HL-60/S4 treated with retinoic acid at 250 ng/mL for 4 days and 3 days (cell line): Measurements from ENCODE around the gene RAD51B.

Experiments
- in situ Hi-C: fragments of 300-500 bp; cut with MboI; formaldehyde crosslinking; loops from 2 replicates; pipeline ENCODE4 v1.7.0; 2022; ENCODE audit warnings: low sequenced_read_pairs

The RAD51B gene

GRCh38 chr14:68463705-68464374 lies 644.3 kb downstream of the RAD51B start:
- in situ Hi-C loops: no loop called here

DNA sequence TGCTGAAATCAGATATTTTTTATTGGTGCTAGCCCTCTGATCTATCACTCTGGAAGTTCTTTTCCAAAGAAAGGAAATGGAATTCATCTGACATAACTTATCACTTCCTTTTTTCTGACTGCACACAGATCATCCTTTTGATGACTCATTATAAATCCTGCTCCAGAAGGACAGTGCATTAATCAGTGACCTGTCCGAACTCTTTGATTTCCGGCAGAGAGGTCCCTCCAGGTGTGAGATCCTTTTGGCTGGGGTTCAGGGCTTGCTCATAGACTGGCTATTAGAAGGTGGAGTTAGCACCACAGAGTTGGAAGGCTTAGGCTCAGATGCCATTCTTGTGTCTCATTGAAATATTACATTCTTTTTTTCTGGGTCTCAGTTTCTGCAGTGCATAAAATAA lies 645.1 kb downstream of the RAD51B start:
- in situ Hi-C loops: no loop called here

GRCh38 chr14:68466491-68466977 lies 647.0 kb downstream of the RAD51B start:
- in situ Hi-C loops: no loop called here

GRCh38 chr14:68467425-68467824 lies 647.8 kb downstream of the RAD51B start:
- in situ Hi-C loops: no loop called here

- in situ Hi-C loops: no loop called here
Measured at GRCh38 chr14:68468437-68469207, 649.0 kb downstream of the RAD51B start.

DNA sequence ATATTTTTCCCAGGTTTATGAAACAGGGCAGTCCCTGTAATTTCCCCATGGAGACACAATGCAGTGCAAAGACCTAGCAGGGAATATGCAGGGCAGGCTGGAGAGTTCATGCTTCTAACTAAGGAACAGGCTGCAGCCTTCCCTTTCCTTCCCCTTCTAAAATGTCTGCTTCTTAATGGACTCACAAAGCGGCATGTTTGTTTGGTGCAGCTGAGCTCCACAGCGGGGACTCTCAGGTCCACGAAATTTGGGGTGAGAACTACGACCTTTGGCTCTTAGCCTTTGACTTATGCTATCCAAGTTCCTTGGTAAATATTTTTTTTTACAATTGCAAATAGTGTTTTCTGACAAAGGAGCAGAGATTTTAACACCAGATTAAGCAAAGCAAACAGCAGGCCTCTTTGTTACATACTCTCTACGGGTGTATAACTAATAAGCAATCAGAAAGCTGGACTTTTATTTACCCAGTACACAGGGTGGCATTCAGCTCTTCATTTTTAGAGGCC lies 649.7 kb downstream of the RAD51B start:
- in situ Hi-C loops: no loop called here

DNA sequence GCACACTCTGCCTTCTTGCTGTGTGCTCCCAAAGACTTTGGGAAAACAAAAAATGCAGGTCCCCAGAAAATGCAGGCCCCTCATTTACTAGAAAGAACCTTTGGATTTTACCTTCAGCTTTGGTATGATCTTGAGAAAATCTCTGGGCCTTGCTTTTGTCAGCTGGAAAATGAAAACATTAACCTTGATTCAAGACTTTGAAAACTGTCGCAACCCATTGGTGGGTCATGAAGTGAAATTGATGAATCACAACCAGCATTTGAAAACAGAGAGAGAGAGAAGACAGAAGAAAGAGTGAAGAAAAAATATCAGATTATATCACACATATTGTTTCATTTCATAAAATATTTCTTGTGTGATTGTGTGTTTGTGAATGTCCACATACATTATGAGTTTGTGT lies 650.8 kb downstream of the RAD51B start:
- in situ Hi-C loops: no loop called here

DNA sequence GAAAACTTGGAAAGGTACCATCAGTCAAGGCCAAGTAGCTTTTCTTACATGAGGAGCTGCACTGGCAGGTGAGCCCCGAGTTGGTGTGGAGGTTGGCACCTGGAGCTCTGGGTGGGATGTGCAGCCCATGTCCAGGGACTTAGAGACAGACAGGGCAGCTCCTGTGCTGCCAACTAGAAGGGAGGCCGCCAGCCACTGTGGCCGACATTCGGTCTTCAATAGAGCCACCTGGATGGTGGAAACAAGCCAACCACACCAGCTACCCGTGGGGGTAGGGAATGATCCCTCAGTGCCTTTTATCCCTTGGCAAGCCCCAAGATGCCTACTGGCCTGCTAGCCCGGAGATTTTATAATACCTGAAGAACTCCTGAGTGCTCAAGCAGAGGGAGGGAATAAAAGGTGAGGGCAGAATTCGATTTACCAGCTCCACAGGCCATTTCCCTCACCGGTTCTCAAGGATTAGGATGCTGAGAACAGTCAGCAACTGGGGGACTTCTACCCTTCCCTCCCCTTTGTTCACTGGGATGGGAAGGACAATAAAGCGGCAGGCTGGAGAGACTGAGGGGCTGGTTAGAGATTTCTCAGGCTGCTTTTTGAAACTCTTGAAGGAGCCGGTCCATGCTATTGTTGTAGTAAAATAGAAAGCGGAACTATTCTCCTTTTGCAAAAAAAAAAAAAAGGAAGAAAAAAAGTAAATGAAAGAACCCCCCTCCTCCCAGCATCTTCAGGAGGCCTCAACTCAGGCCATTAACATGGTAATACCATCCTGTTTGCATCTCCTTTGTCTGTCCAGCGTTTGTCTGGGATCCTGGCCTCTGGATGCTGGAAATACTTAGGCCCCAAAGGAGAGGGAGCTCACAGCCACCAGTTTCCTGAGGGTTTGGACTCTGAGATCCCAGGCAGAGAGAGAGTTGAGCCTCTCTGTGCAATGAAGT lies 651.7 kb downstream of the RAD51B start:
- in situ Hi-C loops: no loop called here

DNA sequence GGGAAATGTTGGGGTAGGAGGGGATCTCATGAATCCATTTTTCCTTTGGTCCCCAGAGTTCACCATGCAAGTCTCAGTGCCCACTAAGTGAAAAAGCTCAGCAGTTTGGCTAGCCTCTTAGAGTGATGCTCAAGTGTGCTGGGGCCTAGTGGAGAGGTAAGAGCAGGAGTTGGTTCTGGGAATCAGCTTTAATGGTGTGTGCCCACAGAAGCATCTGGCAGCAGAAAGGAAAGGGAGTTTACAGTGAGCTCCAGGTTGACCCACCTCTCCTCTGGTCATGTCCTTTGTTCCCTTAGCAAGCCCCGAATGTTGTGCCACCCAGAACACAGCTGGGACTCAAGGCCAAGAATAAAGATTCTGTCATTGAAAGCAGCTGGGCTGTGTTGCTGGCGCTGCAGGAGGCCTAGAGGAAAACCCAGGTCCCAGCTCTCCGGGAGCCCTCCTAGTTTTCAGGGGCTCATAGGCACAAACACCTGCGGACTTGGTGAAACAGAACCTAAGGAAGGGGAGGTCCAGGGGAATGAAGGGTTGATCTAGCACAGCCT lies 652.5 kb downstream of the RAD51B start:
- in situ Hi-C loops: no loop called here

- in situ Hi-C loops: no loop called here
Measured at GRCh38 chr14:68473069-68473468, 653.5 kb downstream of the RAD51B start.

- in situ Hi-C loops: no loop called here
Measured at GRCh38 chr14:68473794-68474193, 654.2 kb downstream of the RAD51B start.

- in situ Hi-C loops: no loop called here
Measured at GRCh38 chr14:68474741-68475140, 655.2 kb downstream of the RAD51B start.

- in situ Hi-C loops: no loop called here
Measured at GRCh38 chr14:68475802-68476201, 656.2 kb downstream of the RAD51B start.

- in situ Hi-C loops: no loop called here
Measured at GRCh38 chr14:68476212-68477109, 656.9 kb downstream of the RAD51B start.

DNA sequence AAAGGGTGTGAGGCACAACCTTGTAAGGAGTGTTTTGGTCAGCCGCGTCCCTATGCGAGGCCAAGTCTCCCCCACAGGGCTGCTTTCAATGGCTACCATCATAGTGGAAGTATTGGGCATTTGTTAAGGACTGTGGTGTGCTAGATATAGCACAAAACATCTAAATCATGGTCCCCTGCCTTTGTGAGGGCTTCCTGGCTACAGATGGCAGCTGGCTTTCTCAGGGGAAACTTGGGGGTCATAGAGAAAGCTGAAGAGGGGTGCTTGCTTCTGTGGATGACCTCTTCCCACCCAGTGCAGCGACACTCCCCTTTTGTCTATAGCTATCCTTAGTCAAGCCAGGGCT lies 657.5 kb downstream of the RAD51B start:
- in situ Hi-C loops: no loop called here

GRCh38 chr14:68477461-68478085 lies 658.0 kb downstream of the RAD51B start:
- in situ Hi-C loops: no loop called here

- in situ Hi-C loops: no loop called here
Measured at GRCh38 chr14:68479247-68479646, 659.7 kb downstream of the RAD51B start.

- in situ Hi-C loops: no loop called here
Measured at GRCh38 chr14:68482018-68482417, 662.4 kb downstream of the RAD51B start.

GRCh38 chr14:68482772-68483395 lies 663.3 kb downstream of the RAD51B start:
- in situ Hi-C loops: no loop called here
